ENCODE measurements around the gene EXOSC10.

- TF ChIP-seq CTCF (IDR thresholded peaks at IDR 0.05), result no peak
- TF ChIP-seq POLR2AphosphoS5 (IDR thresholded peaks at IDR 0.05), result no peak
Measured at GRCh38 chr1:11116318-11116717, 16.6 kb upstream of the EXOSC10 start.
